WI38 (cell line): ENCODE data around the gene ZC3HAV1L.
A peak's percentile ranks its signal among the peaks of the same experiment; 100 is the strongest.

Source experiments
- H3K4me3 ChIP-seq: 2 replicates; pipeline ENCODE4 v1.5.1; 2011; ENCODE audit warnings: low read depth, mild to moderate bottlenecking, control low read depth, low read length
- TF ChIP-seq, protein P1 (sequence below): IDR thresholded peaks from 2 replicates; pipeline ENCODE4 v1.5.1; 2012; ENCODE audit warnings: low read depth, mild to moderate bottlenecking, control low read depth, low read length

The ZC3HAV1L gene

DNA sequence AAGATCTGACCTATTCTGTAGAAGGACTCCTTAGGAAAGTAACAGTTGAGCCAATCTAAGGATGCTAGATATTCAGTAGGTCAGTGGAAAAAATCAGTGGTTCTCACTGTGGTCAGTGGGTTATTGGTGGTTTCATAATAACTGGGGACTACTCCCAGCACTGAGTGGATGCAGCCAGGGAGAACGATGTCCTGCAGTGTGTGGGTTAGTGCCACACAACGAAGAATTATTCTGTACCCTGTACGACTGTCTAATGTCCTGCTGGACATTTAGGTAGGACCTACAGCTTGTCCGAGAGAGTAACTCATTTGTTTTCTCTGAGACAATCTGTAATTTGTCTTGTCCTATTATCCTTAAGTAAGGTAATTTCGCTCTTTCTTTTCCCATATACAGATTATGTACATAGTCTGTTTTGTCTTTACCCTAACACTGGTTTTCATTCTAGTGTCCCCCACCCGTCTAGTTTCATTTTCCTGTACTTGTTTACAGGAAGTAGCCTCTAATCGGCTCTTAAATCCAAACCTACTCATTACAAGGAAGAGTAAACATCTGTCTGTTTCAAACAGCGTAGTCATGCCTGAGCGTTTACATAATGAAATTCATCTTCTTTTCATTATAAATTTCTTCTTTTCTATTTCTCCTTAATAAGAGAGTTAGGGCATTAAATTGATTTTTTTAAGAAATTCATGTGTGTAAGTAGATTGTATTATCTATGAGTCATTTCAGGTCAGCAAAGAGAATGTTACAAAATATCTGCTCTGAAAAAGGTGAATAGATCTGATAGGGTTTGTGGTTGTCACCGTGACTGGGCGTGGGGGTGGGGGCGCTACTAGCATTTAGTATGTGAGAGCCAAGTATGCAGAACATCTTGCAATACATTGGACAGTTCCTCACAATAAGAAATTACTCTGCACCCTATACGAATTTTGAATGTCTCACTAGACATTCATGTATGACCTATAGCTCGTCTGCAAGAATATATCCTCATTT lies 8.3 kb upstream of the ZC3HAV1L start:
- TF ChIP-seq, protein P1, sequence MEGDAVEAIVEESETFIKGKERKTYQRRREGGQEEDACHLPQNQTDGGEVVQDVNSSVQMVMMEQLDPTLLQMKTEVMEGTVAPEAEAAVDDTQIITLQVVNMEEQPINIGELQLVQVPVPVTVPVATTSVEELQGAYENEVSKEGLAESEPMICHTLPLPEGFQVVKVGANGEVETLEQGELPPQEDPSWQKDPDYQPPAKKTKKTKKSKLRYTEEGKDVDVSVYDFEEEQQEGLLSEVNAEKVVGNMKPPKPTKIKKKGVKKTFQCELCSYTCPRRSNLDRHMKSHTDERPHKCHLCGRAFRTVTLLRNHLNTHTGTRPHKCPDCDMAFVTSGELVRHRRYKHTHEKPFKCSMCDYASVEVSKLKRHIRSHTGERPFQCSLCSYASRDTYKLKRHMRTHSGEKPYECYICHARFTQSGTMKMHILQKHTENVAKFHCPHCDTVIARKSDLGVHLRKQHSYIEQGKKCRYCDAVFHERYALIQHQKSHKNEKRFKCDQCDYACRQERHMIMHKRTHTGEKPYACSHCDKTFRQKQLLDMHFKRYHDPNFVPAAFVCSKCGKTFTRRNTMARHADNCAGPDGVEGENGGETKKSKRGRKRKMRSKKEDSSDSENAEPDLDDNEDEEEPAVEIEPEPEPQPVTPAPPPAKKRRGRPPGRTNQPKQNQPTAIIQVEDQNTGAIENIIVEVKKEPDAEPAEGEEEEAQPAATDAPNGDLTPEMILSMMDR, result no peak

DNA sequence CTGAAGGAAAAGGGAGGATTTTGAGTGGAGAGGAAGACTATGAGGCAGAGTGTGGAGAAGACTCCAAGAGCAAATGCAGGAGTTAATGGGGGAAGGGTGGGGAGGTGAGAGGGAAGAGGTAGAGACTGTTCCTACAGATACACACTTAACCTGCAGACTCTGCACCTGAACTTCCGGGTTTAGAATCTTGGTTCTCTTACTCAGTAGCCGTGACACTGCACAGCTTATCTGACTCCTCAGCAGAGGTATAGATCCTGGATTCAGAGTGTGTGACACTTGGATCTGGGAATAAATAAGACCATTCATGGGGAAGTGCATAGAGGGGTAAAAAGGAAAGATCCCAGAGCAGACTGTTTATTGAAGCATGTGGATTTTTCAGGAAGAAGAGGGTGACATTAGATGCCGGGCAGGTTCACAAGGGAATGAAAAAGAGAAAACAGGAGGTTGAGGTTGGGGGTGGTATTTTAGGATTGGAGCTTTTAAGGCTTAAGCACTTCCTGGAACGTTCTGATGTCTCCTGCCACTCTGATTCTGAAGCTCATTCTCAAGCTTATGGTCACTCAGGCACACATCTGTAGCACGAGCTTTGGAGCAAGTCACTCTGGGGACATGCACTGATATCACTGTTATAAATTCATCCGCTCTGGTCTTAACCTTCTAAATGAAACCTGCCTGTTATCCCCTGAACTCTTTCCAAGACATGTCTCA lies 5.7 kb upstream of the ZC3HAV1L start:
- TF ChIP-seq, protein P1, result no peak
- H3K4me3 ChIP-seq, result no peak overlapping the region

More for the DNA sequence above, 8.3 kb upstream of the ZC3HAV1L start:
- no peak overlapping the region for H3K4me3 ChIP-seq

DNA sequence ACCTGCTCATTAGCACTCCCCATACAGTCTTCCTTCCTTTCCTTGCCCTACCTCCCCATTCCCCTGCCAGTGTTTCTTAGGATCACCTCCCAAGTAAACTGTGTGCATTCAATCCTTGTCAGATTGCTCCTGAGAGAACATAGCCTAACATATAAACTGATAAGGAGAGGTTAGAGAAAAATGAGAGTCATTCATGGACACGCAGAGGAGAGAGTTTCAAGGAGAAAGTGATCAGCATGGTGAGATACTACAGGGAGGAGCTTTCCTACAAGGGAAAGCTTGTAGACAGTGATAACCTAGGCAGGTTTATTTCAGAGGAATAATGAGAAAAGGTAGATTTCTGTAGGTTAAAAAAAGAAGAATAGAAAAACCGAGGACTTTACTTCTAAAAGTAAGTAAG lies 2.8 kb upstream of the ZC3HAV1L start:
- no peak overlapping the region for H3K4me3 ChIP-seq
- TF ChIP-seq, protein P1, result no peak

DNA sequence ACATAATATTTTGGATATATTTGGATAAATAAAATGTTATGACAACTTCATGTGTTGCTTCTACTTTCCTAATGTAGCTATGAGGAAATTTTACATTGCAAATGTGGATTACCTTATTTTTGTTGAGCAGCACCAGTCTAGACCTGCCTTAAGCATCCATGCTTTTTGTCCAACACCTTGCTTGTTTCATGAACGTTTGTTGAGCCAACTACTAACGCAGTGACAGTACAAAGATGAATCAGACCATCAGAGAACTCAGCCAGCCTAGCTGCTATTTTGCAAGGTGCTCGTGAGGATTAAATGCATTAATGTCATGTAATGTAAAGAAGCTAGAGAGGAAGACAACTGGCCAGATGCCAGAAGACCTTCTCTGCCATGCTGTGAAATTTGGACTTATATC lies 1.1 kb upstream of the ZC3HAV1L start:
- H3K4me3 ChIP-seq, result no peak overlapping the region
- TF ChIP-seq, protein P1, result no peak

DNA sequence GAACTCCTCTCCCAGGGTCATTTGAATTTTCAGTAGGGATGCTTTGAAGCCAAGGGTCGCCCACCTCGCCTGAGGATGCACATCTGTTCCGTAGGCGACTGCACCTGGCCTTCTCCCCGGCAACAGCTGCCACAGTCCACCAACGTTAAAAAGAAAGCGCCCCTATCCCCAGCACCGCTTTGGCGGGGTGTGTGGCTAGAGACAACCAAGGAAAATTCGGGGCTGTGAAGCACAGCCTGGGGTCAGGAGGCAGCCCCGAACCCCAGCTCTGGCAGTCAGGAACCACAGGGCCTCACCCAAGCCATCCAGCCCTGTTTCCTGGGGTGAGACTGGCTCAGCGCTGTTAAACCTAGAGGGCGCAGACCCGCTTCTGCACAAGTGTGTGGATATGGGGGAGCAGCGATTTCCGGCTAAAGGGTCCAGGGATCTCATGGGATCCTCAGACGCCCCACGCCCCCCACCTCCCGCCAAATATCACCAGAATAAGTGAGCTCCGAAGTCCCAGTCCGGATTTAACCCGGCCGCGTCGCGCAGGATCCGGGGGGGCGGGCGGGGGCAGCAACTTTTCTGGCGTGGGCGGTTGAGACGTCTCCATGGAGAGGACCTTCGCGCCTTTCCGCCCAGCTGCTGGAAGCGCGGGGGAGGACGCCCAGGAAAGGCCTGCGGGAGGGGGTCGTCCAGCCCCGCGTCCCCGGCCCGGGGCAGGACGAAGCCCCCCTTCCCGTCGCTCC lies 822 bp downstream of the ZC3HAV1L start:
- H3K4me3 ChIP-seq, result peak overlapping the region; percentile 77
- TF ChIP-seq, protein P1, result no peak

DNA sequence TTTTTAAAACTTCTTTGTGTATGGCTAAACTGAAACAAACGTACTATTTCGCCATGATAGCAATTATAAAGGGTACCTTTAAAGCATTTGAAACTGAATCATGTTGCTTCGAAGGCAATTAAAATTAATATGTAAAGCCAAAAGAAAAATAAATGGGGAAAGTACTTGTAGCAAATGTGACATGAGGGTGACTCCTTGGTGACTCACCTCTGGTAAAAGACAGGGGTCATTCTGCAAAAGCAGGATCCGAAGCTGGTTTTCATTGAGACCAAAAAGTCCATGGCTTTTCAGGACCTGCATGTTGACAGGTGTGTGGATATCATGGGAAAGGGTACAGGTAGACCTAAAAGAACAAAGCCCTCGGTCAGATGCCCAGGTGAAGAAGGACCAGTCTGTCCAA lies 1.5 kb downstream of the ZC3HAV1L start:
- TF ChIP-seq, protein P1, result no peak
- peak overlapping the region; percentile 77 for H3K4me3 ChIP-seq
